AG09309 (cell line): ENCODE data around the gene UFSP2.

Source experiments
- DNase-seq: peaks from one replicate; pipeline ENCODE4 v3.0.0-alpha.2; 2010; ENCODE audit warnings: low read depth
- H3K4me3 ChIP-seq: 2 replicates; pipeline ENCODE4 v1.5.1; 2011; ENCODE audit warnings: mild to moderate bottlenecking, low read depth, low read length, moderate library complexity; ENCODE audit not compliant: control insufficient read depth
- TF ChIP-seq, protein P1 (sequence below): IDR thresholded peaks from 2 replicates; pipeline ENCODE4 v1.5.1; 2011; ENCODE audit warnings: mild to moderate bottlenecking, low read depth, low read length, inconsistent platforms; ENCODE audit not compliant: insufficient read depth, control insufficient read depth; ENCODE audit errors: missing control alignments

UFSP2 gene

DNA sequence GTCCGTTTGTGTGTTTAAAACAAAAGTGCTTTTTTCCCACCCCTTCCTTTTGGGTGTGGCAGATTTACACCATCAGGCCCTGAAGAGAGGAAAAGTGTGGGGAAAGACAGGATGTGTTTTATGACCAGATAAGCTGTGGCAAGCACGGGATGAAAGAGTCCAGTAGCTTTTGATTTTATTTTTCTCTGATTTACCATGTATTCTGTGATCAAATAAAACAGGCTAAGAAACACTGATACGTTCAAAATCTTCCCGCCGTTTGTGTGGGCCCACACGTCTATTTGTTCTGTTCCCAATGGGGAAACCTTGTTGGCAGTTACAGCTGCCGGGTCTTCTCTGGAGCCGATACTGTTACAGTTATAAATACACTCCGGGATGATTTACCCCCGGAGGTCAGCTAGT, 40.8 kb downstream of the UFSP2 start:
- TF ChIP-seq, protein P1, sequence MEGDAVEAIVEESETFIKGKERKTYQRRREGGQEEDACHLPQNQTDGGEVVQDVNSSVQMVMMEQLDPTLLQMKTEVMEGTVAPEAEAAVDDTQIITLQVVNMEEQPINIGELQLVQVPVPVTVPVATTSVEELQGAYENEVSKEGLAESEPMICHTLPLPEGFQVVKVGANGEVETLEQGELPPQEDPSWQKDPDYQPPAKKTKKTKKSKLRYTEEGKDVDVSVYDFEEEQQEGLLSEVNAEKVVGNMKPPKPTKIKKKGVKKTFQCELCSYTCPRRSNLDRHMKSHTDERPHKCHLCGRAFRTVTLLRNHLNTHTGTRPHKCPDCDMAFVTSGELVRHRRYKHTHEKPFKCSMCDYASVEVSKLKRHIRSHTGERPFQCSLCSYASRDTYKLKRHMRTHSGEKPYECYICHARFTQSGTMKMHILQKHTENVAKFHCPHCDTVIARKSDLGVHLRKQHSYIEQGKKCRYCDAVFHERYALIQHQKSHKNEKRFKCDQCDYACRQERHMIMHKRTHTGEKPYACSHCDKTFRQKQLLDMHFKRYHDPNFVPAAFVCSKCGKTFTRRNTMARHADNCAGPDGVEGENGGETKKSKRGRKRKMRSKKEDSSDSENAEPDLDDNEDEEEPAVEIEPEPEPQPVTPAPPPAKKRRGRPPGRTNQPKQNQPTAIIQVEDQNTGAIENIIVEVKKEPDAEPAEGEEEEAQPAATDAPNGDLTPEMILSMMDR, result no peak
- H3K4me3 ChIP-seq, result no peak overlapping the region
- no peak for DNase-seq

DNA sequence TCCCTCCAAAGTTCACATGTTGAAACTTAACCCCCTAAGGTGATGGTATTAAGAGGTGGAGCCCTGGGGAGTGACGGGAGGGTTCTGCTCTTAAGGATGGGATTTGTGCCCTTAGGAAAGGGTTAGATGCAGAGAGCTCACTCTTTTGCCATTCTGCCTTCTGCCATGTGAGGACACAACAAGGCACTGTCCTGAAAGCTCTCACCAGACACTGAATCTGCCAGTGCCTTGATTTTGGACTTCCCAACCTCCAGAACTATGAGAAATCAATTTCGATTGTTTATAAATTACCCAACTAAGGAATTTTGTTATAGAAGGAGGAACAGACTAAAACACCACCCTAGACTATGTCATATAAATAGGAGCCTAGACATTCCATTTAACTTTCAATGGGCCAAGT, 41.7 kb downstream of the UFSP2 start:
- TF ChIP-seq, protein P1, result no peak
- H3K4me3 ChIP-seq, result no peak overlapping the region
- DNase-seq, result no peak

DNA sequence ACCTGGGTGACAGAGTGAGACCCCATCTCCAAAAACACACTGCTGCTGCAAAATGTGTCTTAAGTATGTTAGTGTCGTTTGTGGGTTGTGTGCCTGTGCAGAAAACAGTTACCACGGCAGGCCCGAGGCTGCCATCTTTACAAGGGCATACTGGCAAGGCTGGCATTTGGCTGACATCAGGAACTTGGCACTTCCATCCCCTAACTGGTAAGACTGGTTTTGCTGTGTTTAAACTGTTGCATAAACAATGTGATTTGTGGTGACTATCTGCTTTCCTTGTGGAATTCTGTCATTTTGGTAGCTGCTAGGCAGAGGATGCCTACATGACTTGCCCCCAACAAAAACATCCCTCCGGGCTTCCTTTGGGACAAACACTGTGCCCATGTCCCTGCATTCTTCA, 42.3 kb downstream of the UFSP2 start:
- no peak overlapping the region for H3K4me3 ChIP-seq
- TF ChIP-seq, protein P1, result no peak
- DNase-seq, result no peak

DNA sequence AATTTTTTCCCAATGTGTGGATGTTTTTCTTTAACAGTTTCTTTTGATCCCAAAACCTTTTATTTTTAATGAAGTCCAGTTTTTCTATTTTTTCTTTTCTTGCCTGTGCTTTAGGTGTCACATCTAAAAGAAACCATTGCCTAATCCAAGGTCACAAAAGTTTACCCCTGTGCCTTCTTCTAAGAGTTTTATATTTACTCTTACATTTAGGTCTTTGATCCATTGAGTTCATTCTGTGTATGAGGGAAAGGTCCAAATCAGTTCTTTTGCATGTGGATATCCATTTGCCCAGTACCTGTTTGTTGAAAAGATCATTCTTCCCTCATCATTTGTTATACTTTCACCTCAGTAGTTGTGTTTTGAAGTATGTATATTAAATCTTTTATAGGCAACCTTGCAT, 43.0 kb downstream of the UFSP2 start:
- H3K4me3 ChIP-seq, result no peak overlapping the region
- TF ChIP-seq, protein P1, result no peak
- DNase-seq, result no peak

DNA sequence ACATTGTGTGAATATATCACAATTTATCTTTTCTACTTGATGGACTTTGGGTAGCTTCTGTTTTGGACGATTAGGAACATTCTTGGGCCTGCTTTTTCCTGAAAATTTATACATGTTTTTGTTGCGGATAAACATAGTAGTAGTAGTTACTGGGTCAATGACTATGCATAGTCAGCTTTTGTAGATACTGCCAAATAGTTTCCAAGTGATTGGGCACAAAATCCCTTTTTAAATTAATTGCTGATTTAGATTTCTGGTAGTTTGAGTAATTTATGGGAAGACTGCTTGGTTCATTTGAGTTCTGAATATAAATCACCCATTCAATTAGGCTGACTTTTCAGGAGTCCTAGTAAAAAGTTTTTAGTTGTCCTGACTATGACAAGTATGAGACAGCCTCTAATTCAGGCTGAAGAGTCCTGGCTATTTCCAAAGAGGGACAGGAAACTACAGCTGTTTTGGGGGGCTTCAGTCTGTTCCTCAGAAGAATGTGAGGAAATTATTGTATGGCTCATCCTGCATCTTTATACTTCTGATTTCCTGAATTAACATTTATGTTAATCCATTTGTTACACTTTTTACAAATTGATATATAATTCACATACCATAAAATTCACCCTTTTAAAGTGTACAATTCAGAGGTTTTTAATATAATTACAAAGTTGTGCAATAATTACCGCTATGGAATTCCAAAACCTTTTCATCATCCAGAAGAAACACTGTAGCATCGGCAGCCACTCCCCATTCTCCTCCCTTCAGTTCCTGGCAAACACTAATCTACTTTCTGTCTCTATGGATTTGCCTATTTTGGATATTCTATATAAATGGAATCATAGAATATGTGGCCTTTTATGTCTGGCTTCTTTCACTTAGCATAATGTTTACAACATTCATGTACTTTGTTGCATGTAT, 44.2 kb downstream of the UFSP2 start:
- TF ChIP-seq, protein P1, result no peak
- no peak overlapping the region for H3K4me3 ChIP-seq
- DNase-seq, result no peak

DNA sequence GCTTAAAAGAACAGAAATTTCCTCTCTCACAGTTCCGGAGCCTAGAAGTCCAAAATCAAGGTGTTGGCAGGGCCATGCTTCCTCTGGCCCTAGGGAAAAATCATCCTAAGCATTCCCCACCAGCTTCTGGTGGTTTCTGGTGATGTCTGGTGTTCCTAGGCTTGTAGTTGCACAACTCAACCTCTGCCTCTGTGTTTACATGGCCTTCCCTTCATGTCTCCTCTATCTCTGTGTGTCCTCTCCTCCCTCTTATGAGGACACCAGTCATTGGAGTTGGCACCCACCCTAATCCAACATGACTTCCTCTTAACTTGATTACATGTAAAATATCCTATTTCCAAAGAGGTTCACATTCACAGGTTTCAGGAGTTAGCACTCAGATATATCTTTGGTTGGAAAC, 45.4 kb downstream of the UFSP2 start:
- no peak for DNase-seq
- TF ChIP-seq, protein P1, result no peak
- H3K4me3 ChIP-seq, result no peak overlapping the region
